IMR-90 (cell line): ENCODE results near the gene SMARCD2.
"Not testable (repeated sequence)": the region's sequence is repeated elsewhere in the genome, so short reads cannot be mapped to it uniquely, and the experiment has no call there.

Source experiments
- CEBPB ChIP-seq: IDR thresholded peaks from 2 replicates; pipeline ENCODE4 v1.6.1; 2012; ENCODE audit warnings: low read depth, low read length, improper control_type of control experiment
- CHD1 ChIP-seq: IDR thresholded peaks from 2 replicates; pipeline ENCODE4 v1.6.1; 2012; ENCODE audit warnings: low read depth, low read length, improper control_type of control experiment
- MAFK ChIP-seq: IDR thresholded peaks from 2 replicates; pipeline ENCODE4 v1.6.1; 2012; ENCODE audit warnings: low read depth, low read length, improper control_type of control experiment
- POLR2A ChIP-seq: IDR thresholded peaks from 2 replicates; pipeline ENCODE4 v1.6.1; 2012; ENCODE audit warnings: mild to moderate bottlenecking, low read depth, low read length
- RAD21 ChIP-seq: IDR thresholded peaks from 2 replicates; pipeline ENCODE4 v1.6.1; 2012; ENCODE audit warnings: low read length, improper control_type of control experiment
- TF ChIP-seq, protein P1 (sequence below): conservative IDR thresholded peaks from 2 replicates; pipeline ENCODE4 v1.5.1; 2012; ENCODE audit warnings: mild to moderate bottlenecking, low read depth, low read length, improper control_type of control experiment
- TF ChIP-seq, protein P2 (sequence below): fragments of 150-350 bp; IDR thresholded peaks from 2 replicates; pipeline ENCODE4 v1.6.1; 2017; ENCODE audit warnings: mild to moderate bottlenecking, antibody characterized with exemption, low read length, low read depth

DNA sequence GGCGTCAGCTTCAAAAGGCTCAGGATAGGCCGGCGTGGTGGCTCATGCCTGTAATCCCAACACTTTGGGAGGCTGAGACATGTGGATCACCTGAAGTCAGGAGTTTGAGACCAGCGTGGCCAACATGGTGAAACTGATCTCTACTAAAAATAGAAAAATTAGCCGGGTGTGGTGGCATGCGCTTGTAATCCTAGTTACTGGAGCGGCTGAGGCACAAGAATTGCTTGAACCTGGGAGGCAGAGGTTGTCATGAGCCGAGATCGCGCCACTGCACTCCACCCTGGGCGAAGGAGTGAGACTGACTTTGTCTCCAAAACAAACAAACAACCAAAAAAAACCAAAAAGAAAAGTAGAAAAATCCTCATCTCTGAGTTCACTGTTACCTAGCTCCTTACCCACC lies 42.6 kb upstream of the SMARCD2 start:
- TF ChIP-seq MAFK, CEBPB, POLR2A, RAD21, CHD1: not testable (repeated sequence)
- TF ChIP-seq, protein P1, sequence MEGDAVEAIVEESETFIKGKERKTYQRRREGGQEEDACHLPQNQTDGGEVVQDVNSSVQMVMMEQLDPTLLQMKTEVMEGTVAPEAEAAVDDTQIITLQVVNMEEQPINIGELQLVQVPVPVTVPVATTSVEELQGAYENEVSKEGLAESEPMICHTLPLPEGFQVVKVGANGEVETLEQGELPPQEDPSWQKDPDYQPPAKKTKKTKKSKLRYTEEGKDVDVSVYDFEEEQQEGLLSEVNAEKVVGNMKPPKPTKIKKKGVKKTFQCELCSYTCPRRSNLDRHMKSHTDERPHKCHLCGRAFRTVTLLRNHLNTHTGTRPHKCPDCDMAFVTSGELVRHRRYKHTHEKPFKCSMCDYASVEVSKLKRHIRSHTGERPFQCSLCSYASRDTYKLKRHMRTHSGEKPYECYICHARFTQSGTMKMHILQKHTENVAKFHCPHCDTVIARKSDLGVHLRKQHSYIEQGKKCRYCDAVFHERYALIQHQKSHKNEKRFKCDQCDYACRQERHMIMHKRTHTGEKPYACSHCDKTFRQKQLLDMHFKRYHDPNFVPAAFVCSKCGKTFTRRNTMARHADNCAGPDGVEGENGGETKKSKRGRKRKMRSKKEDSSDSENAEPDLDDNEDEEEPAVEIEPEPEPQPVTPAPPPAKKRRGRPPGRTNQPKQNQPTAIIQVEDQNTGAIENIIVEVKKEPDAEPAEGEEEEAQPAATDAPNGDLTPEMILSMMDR = not testable (repeated sequence)
- TF ChIP-seq, protein P2, sequence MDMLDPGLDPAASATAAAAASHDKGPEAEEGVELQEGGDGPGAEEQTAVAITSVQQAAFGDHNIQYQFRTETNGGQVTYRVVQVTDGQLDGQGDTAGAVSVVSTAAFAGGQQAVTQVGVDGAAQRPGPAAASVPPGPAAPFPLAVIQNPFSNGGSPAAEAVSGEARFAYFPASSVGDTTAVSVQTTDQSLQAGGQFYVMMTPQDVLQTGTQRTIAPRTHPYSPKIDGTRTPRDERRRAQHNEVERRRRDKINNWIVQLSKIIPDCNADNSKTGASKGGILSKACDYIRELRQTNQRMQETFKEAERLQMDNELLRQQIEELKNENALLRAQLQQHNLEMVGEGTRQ = not testable (repeated sequence)
